H1 (cell line): ENCODE measurements around the gene ATP11A. TPM values are rescaled to one million over a fixed set of nuclear protein-coding genes. Genes with fewer than 3 reads are reported as not detected.

Experiments
- CHD7 ChIP-seq: fragments of 300-600 bp; sonication (generic); IDR thresholded peaks from 2 replicates; pipeline ENCODE4 v1.7.1; 2012; ENCODE audit warnings: low read length, moderate library complexity, mild to moderate bottlenecking, inconsistent platforms; ENCODE audit not compliant: insufficient replicate concordance
- TAF1 ChIP-seq: IDR thresholded peaks from 2 replicates; pipeline ENCODE4 v1.6.1; 2011; ENCODE audit warnings: mild to moderate bottlenecking, low read depth, low read length
- polyA plus RNA-seq, 7 experiments: library from polyadenylated mRNA; depleted of rRNA in 3 of 7; stranded (reverse) in 5 of 7; unstranded in 2 of 7; fragments of >200 nt in 5 of 7; fragments of 200-250 nt in 2 of 7; gene quantifications; 1 replicate in 5 of 7; 2 replicates in 1 of 7; 4 replicates in 1 of 7; pipeline versions ENCODE4 v1.2.1 to v1.2.3, GENCODE V29; 2011 to 2013; ENCODE audit warnings: missing spikeins in 2 of 7, mixed read lengths in 2 of 7
- total RNA-seq: library from RNA; stranded (reverse); fragmentation: NEBNext Ultra II Directional; extraction: Animal tissue kit (Norgen Biotek cat#: 25700); gene quantifications from 2 replicates; pipeline ENCODE4 v1.2.1, GENCODE V29; 2021

Gene ATP11A
- total and polyA plus RNA-seq, 2 of the 8 experiments (the other 6 are each of a cell fraction or from before 2014, with no cell fraction given), result 28.8 to 72.9 TPM

- TF ChIP-seq CHD7 (no peak), TAF1 (no peak)
Observed at GRCh38 chr13:112812306-112813055, 122.6 kb downstream of the ATP11A start (continued).
